GM12878 (cell line): Measurements from ENCODE around the gene WDFY4. TPM values are rescaled to one million over a fixed set of nuclear protein-coding genes. Genes with fewer than 3 reads are reported as not detected.

Experiments used
- ATAC-seq: fragments of 200-7000 bp; cut with Tn5 transposase; 3 replicates; pipeline ENCODE4 v1.9.1; 2020; ENCODE audit warnings: mild to moderate bottlenecking, moderate library complexity
- BruUV-seq: library from RNA; stranded (reverse); fragments of 400-500 nt; replicated peaks from 2 replicates; lab custom pipeline; 2021; lab: Mats Ljungman, UMichigan
- CTCF ChIA-PET: fragments of 300-600 bp; sonication (Branson Sonifier 250); formaldehyde crosslinking; extraction: SDS; loops from one replicate; lab custom pipeline; 2021; ENCODE audit warnings: inconsistent platforms; lab: Yijun Ruan, JAX
- POLR2A ChIA-PET: fragments of 350-600 bp; formaldehyde crosslinking; extraction: SDS; loops from one replicate; lab custom pipeline; 2021; ENCODE audit warnings: inconsistent platforms; lab: Charles Lee
- RAD21 ChIA-PET: fragments of 300-600 bp; sonication (Branson Sonifier 250); formaldehyde crosslinking; loops from one replicate; lab custom pipeline; 2023; ENCODE audit warnings: antibody characterized with exemption; ENCODE audit not compliant: unreplicated experiment; lab: Charles Lee
- SMC1A ChIA-PET: fragments of 300-600 bp; sonication (Branson Sonifier 250); formaldehyde crosslinking; loops from one replicate; lab custom pipeline; 2023; ENCODE audit not compliant: unreplicated experiment, uncharacterized antibody; lab: Charles Lee
- DNase-seq: peaks from one replicate; pipeline ENCODE4 v3.0.0-alpha.2; 2011; ENCODE audit warnings: low read depth, low spot score
- FAIRE-seq: peaks from 3 replicates; lab custom pipeline; 2011; peaks lifted over from hg19 to GRCh38; lab: Jason Lieb, UNC
- H2AFZ ChIP-seq: 2 replicates; pipeline ENCODE4 v1.6.0; 2011; ENCODE audit warnings: low read depth, low read length, control low read depth; ENCODE audit not compliant: control insufficient read depth
- H3K27ac ChIP-seq: 2 replicates; pipeline ENCODE4 v1.5.1; 2011; ENCODE audit warnings: control low read depth; ENCODE audit not compliant: control insufficient read depth, insufficient read depth
- H3K27me3 ChIP-seq, 2 experiments: replicated peaks in 1 of 2; 2 replicates each; pipeline versions ENCODE4 v1.6.0 to v1.6.1; 2011; ENCODE audit warnings: low read length in 1 of 2; ENCODE audit not compliant: control insufficient read depth in 2 of 2, insufficient read depth in 2 of 2
- H3K36me3 ChIP-seq, 2 experiments: 2 replicates each; pipeline ENCODE4 v1.5.1; 2011; ENCODE audit warnings: low read length in 1 of 2; ENCODE audit not compliant: control insufficient read depth in 2 of 2, insufficient read depth in 2 of 2
- H3K4me1 ChIP-seq: 2 replicates; pipeline ENCODE4 v1.6.1; 2011; ENCODE audit warnings: mild to moderate bottlenecking, low read length, moderate library complexity, mixed read lengths; ENCODE audit not compliant: control insufficient read depth, insufficient read depth
- H3K4me2 ChIP-seq: 2 replicates; pipeline ENCODE4 v1.6.0; 2011; ENCODE audit warnings: control low read depth; ENCODE audit not compliant: control insufficient read depth, insufficient read depth
- H3K4me3 ChIP-seq: fragments of 200-600 bp; sonication (generic); 2 replicates; pipeline ENCODE4 v1.5.1; 2016
- H3K79me2 ChIP-seq: 2 replicates; pipeline ENCODE4 v1.6.0; 2011; ENCODE audit warnings: low read length; ENCODE audit not compliant: control insufficient read depth, insufficient read depth
- H3K9ac ChIP-seq: 2 replicates; pipeline ENCODE4 v1.8.0; 2011; ENCODE audit warnings: low read length, control low read depth, mixed read lengths; ENCODE audit not compliant: control insufficient read depth, insufficient read depth
- H3K9me3 ChIP-seq: replicated peaks from 3 replicates; pipeline ENCODE4 v1.5.1; 2011; ENCODE audit warnings: mild to moderate bottlenecking, low read length; ENCODE audit not compliant: control insufficient read depth, insufficient read depth
- H4K20me1 ChIP-seq: 2 replicates; pipeline ENCODE4 v1.6.0; 2011; ENCODE audit not compliant: control insufficient read depth, insufficient read depth
- ATF7 ChIP-seq: fragments of 450-650 bp; IDR thresholded peaks from 2 replicates; pipeline ENCODE4 v1.6.1; 2016; ENCODE audit warnings: low read depth, mild to moderate bottlenecking
- BACH1 ChIP-seq: fragments of 450-650 bp; IDR thresholded peaks from 2 replicates; pipeline ENCODE4 v1.6.1; 2017; ENCODE audit warnings: mild to moderate bottlenecking, borderline replicate concordance
- CREM ChIP-seq: IDR thresholded peaks from 2 replicates; pipeline ENCODE4 v1.6.1; 2014; ENCODE audit warnings: antibody characterized with exemption, low read depth
- DPF2 ChIP-seq: fragments of 450-650 bp; IDR thresholded peaks from 2 replicates; pipeline ENCODE4 v1.6.1; 2017; ENCODE audit warnings: mild to moderate bottlenecking
- EGR1 ChIP-seq, 2 experiments: IDR thresholded peaks; 1 replicate in 1 of 2; 2 replicates in 1 of 2; pipeline ENCODE4 v1.6.1; 2011 to 2012; ENCODE audit warnings: low read depth in 2 of 2, low read length in 2 of 2, borderline replicate concordance in 1 of 2, mild to moderate bottlenecking in 1 of 2, moderate library complexity in 1 of 2
- EP300 ChIP-seq, 2 experiments: fragments of 150-350 bp in 1 of 2; IDR thresholded peaks; 2 replicates each; pipeline ENCODE4 v1.6.1; 2011 to 2012; ENCODE audit warnings: low read depth in 2 of 2, low read length in 2 of 2, borderline replicate concordance in 1 of 2, improper control_type of control experiment in 1 of 2, inconsistent platforms in 1 of 2; ENCODE audit not compliant: control insufficient read depth in 1 of 2
- MYB ChIP-seq: fragments of 150-350 bp; IDR thresholded peaks from 2 replicates; pipeline ENCODE4 v1.6.1; 2014; ENCODE audit warnings: mild to moderate bottlenecking, low read depth, low read length, borderline replicate concordance
- PAX5 ChIP-seq: IDR thresholded peaks from 2 replicates; pipeline ENCODE4 v1.6.1; 2011; ENCODE audit warnings: low read depth, low read length, borderline replicate concordance
- PML ChIP-seq: IDR thresholded peaks from 2 replicates; pipeline ENCODE4 v1.6.1; 2012; ENCODE audit warnings: low read length, inconsistent platforms
- RB1 ChIP-seq: fragments of 450-650 bp; formaldehyde crosslinking; IDR thresholded peaks from 2 replicates; pipeline ENCODE4 v1.6.1; 2017; ENCODE audit warnings: mild to moderate bottlenecking, borderline replicate concordance
- SMAD1 ChIP-seq: fragments of 450-650 bp; IDR thresholded peaks from 2 replicates; pipeline ENCODE4 v1.6.1; 2018; ENCODE audit warnings: mild to moderate bottlenecking, low read depth; ENCODE audit not compliant: partially characterized antibody
- SUZ12 ChIP-seq: fragments of 200-600 bp; sonication (generic); IDR thresholded peaks from one replicate; pipeline ENCODE4 v1.6.1; 2018; ENCODE audit warnings: antibody characterized with exemption, mild to moderate bottlenecking; ENCODE audit not compliant: unreplicated experiment
- TCF12 ChIP-seq: IDR thresholded peaks from 2 replicates; pipeline ENCODE4 v1.6.1; 2011; ENCODE audit warnings: low read depth, mild to moderate bottlenecking, low read length
- TCF7 ChIP-seq: IDR thresholded peaks from 2 replicates; pipeline ENCODE4 v1.6.1; 2014; ENCODE audit warnings: antibody characterized with exemption, borderline replicate concordance
- YBX1 ChIP-seq: fragments of 450-650 bp; IDR thresholded peaks from 2 replicates; pipeline ENCODE4 v1.6.1; 2016; ENCODE audit warnings: antibody characterized with exemption
- WGBS: methylation state at CpG from one replicate; pipeline ENCODE4 v1.1.6; 2016; ENCODE audit warnings: low lambda C conversion rate; ENCODE audit not compliant: insufficient replicate concordance, insufficient coverage; ENCODE audit errors: missing lambda C conversion rate; 5-methylcytosine and 5-hydroxymethylcytosine counted together
- in situ Hi-C: fragments of 300-500 bp; cut with MboI; formaldehyde crosslinking; loops from 9 replicates; pipeline ENCODE4 v1.14.3; 2018; ENCODE audit warnings: mixed read lengths
- intact Hi-C: fragments of 100-400 bp; cut with micrococcal nuclease; formaldehyde crosslinking; loops from one replicate; pipeline ENCODE4 v1.14.2; 2022; ENCODE audit not compliant: unreplicated experiment
- polyA plus RNA-seq, 11 experiments: library from polyadenylated mRNA; depleted of rRNA in 4 of 11; unstranded in 6 of 11; stranded (reverse) in 5 of 11; fragments of >200 nt; fragmentation: Nextera tagmentation in 4 of 11; fragmentation: Illumina TruSeq in 1 of 11; extraction: Ambion mirVana in 4 of 11; extraction: Trizol in 1 of 11; gene quantifications; 1 replicate in 1 of 11; 2 replicates in 10 of 11; pipeline versions ENCODE4 v1.2.1 to v1.2.3, GENCODE V29; 2011 to 2016; ENCODE audit warnings: inconsistent platforms in 2 of 11, missing spikeins in 2 of 11, low read depth in 1 of 11
- total RNA-seq, 4 experiments: library from RNA; depleted of rRNA in 3 of 4; stranded (reverse); fragments of >200 nt in 3 of 4; fragmentation: Illumina TruSeq in 1 of 4; extraction: Trizol in 1 of 4; gene quantifications; 2 replicates each; pipeline versions ENCODE4 v1.2.1 to v1.2.3, GENCODE V29; 2013 to 2021
- TF ChIP-seq, protein P1 (sequence below): IDR thresholded peaks from 2 replicates; pipeline ENCODE4 v1.6.1; 2011; ENCODE audit warnings: borderline replicate concordance, low read depth, mild to moderate bottlenecking, moderate library complexity, mixed read lengths, low read length; ENCODE audit not compliant: insufficient read depth; ENCODE audit errors: extremely low read length
- TF ChIP-seq, protein P2 (sequence below): fragments of 450-650 bp; formaldehyde crosslinking; IDR thresholded peaks from 2 replicates; pipeline ENCODE4 v1.5.0; 2022; ENCODE audit warnings: mild to moderate bottlenecking, missing genetic modification characterization
- TF ChIP-seq, protein P3 (sequence below): fragments of 450-650 bp; IDR thresholded peaks from 2 replicates; pipeline ENCODE4 v1.6.1; 2017; ENCODE audit warnings: mild to moderate bottlenecking, moderate library complexity

WDFY4 gene
- total and polyA plus RNA-seq, 10 of the 15 experiments (the other 5 are each of a cell fraction or from before 2014, with no cell fraction given) = 13.5 to 132 (median 47.3) TPM

DNA sequence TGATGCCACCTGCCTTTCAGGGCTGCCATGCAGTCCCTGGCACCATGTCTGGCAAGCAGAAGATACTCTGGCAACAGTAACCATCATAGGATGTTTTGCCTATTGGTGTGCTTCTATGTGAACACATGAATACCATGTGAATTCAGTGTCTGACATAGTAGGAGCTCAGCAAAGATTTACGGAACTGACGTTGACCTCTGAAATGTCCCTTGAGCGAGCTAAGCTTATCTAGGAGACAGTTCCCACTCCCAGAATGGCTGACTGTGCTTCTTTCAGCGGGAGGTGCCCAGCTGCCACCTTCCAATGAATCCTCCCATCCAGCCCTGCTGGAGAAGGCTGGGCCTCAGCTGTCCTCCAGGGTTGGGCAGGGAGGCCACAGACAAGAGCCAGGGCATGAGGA, 326.2 kb downstream of the WDFY4 start:
- BruUV-seq = no TSS peak
- whole genome bisulfite sequencing = 40% methylated on average over 4 of the region's 4 CpGs
- H3K9me3 ChIP-seq = no peaks in the 10 kb centered on the region
- no peaks in the 10 kb centered on the region for H3K36me3 ChIP-seq
- H3K9ac ChIP-seq = no peak overlapping the region
- H3K79me2 ChIP-seq = no peaks in the 10 kb centered on the region
- RAD21 ChIA-PET = interaction anchor here (1.0 kb wide), 1 partner anchor 70 kb away, joined by 3 read pairs; no protein-coding TSS in a partner anchor
- H3K4me1 ChIP-seq = no peaks in the 10 kb centered on the region
- no peak overlapping the region for H3K27ac ChIP-seq
- intact Hi-C loops = no loop called here
- SMC1A ChIA-PET = interaction anchor here (0.7 kb wide), 1 partner anchor 207 kb away, joined by 3 read pairs; no protein-coding TSS in a partner anchor
- ATAC-seq (no peak), DNase-seq (no peak), FAIRE-seq (no peak)
- no peaks in the 10 kb centered on the region for H3K27me3 ChIP-seq
- no peak overlapping the region for H3K4me2 ChIP-seq
- in situ Hi-C loops = no loop called here
- POLR2A ChIA-PET = no interaction called here
- no peaks in the 10 kb centered on the region; the same call in 1 of the 2 replicates for H4K20me1 ChIP-seq
- CTCF ChIA-PET = no interaction called here
- H2AFZ ChIP-seq = no peak overlapping the region
- no peak overlapping the region for H3K4me3 ChIP-seq
- TF ChIP-seq TCF12 = no peak
- no peak for TF ChIP-seq BACH1
- TF ChIP-seq, protein P1, sequence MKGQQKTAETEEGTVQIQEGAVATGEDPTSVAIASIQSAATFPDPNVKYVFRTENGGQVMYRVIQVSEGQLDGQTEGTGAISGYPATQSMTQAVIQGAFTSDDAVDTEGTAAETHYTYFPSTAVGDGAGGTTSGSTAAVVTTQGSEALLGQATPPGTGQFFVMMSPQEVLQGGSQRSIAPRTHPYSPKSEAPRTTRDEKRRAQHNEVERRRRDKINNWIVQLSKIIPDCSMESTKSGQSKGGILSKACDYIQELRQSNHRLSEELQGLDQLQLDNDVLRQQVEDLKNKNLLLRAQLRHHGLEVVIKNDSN = no peak
- TF ChIP-seq YBX1 = no peak
- TF ChIP-seq, protein P2, sequence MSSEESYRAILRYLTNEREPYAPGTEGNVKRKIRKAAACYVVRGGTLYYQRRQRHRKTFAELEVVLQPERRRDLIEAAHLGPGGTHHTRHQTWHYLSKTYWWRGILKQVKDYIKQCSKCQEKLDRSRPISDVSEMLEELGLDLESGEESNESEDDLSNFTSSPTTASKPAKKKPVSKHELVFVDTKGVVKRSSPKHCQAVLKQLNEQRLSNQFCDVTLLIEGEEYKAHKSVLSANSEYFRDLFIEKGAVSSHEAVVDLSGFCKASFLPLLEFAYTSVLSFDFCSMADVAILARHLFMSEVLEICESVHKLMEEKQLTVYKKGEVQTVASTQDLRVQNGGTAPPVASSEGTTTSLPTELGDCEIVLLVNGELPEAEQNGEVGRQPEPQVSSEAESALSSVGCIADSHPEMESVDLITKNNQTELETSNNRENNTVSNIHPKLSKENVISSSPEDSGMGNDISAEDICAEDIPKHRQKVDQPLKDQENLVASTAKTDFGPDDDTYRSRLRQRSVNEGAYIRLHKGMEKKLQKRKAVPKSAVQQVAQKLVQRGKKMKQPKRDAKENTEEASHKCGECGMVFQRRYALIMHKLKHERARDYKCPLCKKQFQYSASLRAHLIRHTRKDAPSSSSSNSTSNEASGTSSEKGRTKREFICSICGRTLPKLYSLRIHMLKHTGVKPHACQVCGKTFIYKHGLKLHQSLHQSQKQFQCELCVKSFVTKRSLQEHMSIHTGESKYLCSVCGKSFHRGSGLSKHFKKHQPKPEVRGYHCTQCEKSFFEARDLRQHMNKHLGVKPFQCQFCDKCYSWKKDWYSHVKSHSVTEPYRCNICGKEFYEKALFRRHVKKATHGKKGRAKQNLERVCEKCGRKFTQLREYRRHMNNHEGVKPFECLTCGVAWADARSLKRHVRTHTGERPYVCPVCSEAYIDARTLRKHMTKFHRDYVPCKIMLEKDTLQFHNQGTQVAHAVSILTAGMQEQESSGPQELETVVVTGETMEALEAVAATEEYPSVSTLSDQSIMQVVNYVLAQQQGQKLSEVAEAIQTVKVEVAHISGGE = no peak
- TF ChIP-seq, protein P3, sequence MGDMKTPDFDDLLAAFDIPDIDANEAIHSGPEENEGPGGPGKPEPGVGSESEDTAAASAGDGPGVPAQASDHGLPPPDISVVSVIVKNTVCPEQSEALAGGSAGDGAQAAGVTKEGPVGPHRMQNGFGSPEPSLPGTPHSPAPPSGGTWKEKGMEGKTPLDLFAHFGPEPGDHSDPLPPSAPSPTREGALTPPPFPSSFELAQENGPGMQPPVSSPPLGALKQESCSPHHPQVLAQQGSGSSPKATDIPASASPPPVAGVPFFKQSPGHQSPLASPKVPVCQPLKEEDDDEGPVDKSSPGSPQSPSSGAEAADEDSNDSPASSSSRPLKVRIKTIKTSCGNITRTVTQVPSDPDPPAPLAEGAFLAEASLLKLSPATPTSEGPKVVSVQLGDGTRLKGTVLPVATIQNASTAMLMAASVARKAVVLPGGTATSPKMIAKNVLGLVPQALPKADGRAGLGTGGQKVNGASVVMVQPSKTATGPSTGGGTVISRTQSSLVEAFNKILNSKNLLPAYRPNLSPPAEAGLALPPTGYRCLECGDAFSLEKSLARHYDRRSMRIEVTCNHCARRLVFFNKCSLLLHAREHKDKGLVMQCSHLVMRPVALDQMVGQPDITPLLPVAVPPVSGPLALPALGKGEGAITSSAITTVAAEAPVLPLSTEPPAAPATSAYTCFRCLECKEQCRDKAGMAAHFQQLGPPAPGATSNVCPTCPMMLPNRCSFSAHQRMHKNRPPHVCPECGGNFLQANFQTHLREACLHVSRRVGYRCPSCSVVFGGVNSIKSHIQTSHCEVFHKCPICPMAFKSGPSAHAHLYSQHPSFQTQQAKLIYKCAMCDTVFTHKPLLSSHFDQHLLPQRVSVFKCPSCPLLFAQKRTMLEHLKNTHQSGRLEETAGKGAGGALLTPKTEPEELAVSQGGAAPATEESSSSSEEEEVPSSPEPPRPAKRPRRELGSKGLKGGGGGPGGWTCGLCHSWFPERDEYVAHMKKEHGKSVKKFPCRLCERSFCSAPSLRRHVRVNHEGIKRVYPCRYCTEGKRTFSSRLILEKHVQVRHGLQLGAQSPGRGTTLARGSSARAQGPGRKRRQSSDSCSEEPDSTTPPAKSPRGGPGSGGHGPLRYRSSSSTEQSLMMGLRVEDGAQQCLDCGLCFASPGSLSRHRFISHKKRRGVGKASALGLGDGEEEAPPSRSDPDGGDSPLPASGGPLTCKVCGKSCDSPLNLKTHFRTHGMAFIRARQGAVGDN = no peak
- TF ChIP-seq SUZ12 = no peak
- no peak for TF ChIP-seq RB1
- no peak for TF ChIP-seq PAX5
- TF ChIP-seq EGR1 (IDR thresholded peaks at IDR 0.05; ENCODE audit: borderline replicate concordance in 1 of 2, low read depth in 2 of 2, low read length in 2 of 2) = no peak
- no peak for TF ChIP-seq DPF2
- no peak for TF ChIP-seq PML
- no peak for TF ChIP-seq SMAD1
- no peak for TF ChIP-seq ATF7
- no peak for TF ChIP-seq EP300 (IDR thresholded peaks at IDR 0.05; ENCODE audit: borderline replicate concordance in 1 of 2, control insufficient read depth in 1 of 2, low read depth in 2 of 2, low read length in 2 of 2)
- TF ChIP-seq TCF7 = no peak
- no peak for TF ChIP-seq MYB
- TF ChIP-seq CREM = no peak
